ENCODE data around the gene ACACB. TPM values are rescaled to one million over a fixed set of nuclear protein-coding genes. Genes with fewer than 3 reads are reported as not detected.

Gene ACACB
- total and polyA plus RNA-seq, 2 donors (not counting 3 experiments of a cell fraction or from before 2014, with no cell fraction given): 1.3 to 5.7 TPM

DNA sequence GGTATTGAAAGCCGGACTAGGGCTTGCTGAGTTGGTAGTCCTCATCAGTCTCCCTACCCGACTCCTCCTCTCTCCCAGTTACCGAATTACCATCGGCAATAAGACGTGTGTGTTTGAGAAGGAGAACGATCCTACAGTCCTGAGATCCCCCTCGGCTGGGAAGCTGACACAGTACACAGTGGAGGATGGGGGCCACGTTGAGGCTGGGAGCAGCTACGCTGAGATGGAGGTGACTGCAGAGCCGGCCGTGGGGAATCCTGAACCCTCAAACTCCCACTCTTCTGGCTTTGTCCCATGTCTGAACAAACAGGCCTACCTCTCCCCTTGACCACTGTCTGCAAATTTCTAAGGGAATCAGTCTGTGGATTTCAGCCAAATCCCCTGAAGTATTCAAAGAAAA, 82.9 kb downstream of the ACACB start:
- H4K20me1 ChIP-seq (replicated peaks; ENCODE audit: control insufficient read depth, extremely low read depth, insufficient read depth, low read length): no peaks in the 10 kb centered on the region
- dilution Hi-C loops (cut with MboI; ENCODE audit: extremely low pct_ligation_motif_present, low sequenced_read_pairs): no loop called here
- POLR2A ChIA-PET: no interaction called here

More for the DNA sequence above, 82.9 kb downstream of the ACACB start:
- TF ChIP-seq GATA2 (IDR thresholded peaks at IDR 0.05; ENCODE audit: insufficient read depth, insufficient read length, low read depth, low read length): no peak
- TF ChIP-seq EZH2 (IDR thresholded peaks at IDR 0.05; ENCODE audit: borderline replicate concordance, low read depth, low read length, severe bottlenecking): no peak
- TF ChIP-seq, protein P1, sequence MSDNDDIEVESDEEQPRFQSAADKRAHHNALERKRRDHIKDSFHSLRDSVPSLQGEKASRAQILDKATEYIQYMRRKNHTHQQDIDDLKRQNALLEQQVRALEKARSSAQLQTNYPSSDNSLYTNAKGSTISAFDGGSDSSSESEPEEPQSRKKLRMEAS (IDR thresholded peaks at IDR 0.05; ENCODE audit: insufficient read depth, insufficient read length): no peak
- no peak for TF ChIP-seq POLR2A (IDR thresholded peaks at IDR 0.05; ENCODE audit: low read depth, low read length)
- TF ChIP-seq MYC (IDR thresholded peaks at IDR 0.05; ENCODE audit: low read depth, low read length): no peak
- TF ChIP-seq POLR2AphosphoS5 (IDR thresholded peaks at IDR 0.05; ENCODE audit: insufficient read depth, low read depth, low read length): no peak
- no peak for TF ChIP-seq FOS (IDR thresholded peaks at IDR 0.05; ENCODE audit: borderline replicate concordance, insufficient read depth, low read length)
- no peak for TF ChIP-seq JUN (IDR thresholded peaks at IDR 0.05; ENCODE audit: borderline replicate concordance, insufficient read depth, insufficient read length, low read depth)
- TF ChIP-seq, protein P2, sequence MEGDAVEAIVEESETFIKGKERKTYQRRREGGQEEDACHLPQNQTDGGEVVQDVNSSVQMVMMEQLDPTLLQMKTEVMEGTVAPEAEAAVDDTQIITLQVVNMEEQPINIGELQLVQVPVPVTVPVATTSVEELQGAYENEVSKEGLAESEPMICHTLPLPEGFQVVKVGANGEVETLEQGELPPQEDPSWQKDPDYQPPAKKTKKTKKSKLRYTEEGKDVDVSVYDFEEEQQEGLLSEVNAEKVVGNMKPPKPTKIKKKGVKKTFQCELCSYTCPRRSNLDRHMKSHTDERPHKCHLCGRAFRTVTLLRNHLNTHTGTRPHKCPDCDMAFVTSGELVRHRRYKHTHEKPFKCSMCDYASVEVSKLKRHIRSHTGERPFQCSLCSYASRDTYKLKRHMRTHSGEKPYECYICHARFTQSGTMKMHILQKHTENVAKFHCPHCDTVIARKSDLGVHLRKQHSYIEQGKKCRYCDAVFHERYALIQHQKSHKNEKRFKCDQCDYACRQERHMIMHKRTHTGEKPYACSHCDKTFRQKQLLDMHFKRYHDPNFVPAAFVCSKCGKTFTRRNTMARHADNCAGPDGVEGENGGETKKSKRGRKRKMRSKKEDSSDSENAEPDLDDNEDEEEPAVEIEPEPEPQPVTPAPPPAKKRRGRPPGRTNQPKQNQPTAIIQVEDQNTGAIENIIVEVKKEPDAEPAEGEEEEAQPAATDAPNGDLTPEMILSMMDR (IDR thresholded peaks at IDR 0.05; ENCODE audit: extremely low read depth in 1 of 2, insufficient read depth in 1 of 2, low read depth in 1 of 2, low read length in 2 of 2): no peak
- Histone ChIP-seq H3K4me3 (replicated peaks in 1 of 3; ENCODE audit: insufficient read depth in 1 of 3, low read depth in 1 of 3, low read length in 3 of 3) (no peak overlapping the region), H3K4me2 (ENCODE audit: insufficient read depth, low read length) (no peak overlapping the region), H3K9me1 (replicated peaks; ENCODE audit: control insufficient read depth, extremely low read depth, insufficient read depth, low read length) (no peaks in the 10 kb centered on the region), H3K9ac (replicated peaks; ENCODE audit: extremely low read depth, insufficient read depth, low read length) (no peak overlapping the region), H3K4me1 (ENCODE audit: control insufficient read depth, extremely low read depth, insufficient read depth, low read length) (no peaks in the 10 kb centered on the region), H3K27ac (ENCODE audit: insufficient read depth, low read depth, low read length) (no peak overlapping the region), H3K9me3 (replicated peaks; ENCODE audit: control insufficient read depth, insufficient read depth, low read length) (no peaks in the 10 kb centered on the region), H3K27me3 (ENCODE audit: control insufficient read depth in 2 of 2, insufficient read depth in 2 of 2, low read length in 2 of 2) (no peaks in the 10 kb centered on the region), H2AFZ (ENCODE audit: low read depth, low read length) (no peak overlapping the region), H3K79me2 (ENCODE audit: control insufficient read depth, insufficient read depth, low read length) (no peaks in the 10 kb centered on the region), H3K36me3 (ENCODE audit: control insufficient read depth in 2 of 2, extremely low read depth in 1 of 2, insufficient read depth in 2 of 2, low read length in 2 of 2) (no peaks in the 10 kb centered on the region)
- CTCF ChIA-PET: no interaction called here
- DNase-seq (ENCODE audit: low read depth, low spot score) (no peak), FAIRE-seq (no peak)
- no TSS peak for BruUV-seq (replicated peaks)
- intact Hi-C loops (cut with micrococcal nuclease): no loop called here

Data from endothelial cell of umbilical vein (primary cell).